Trophoblast cell (in vitro differentiated cells and primary cell): ENCODE measurements around the gene CXADR.
A peak's percentile ranks its signal among the peaks of the same experiment; 100 is the strongest.

ENCODE experiments used
- DNase-seq, 2 donors: peaks; one replicate each; pipeline ENCODE4 v3.0.0-alpha.2; 2016
- H2AFZ ChIP-seq: 2 replicates; pipeline ENCODE4 v1.6.1; 2013; ENCODE audit warnings: low read length, moderate library complexity, mild to moderate bottlenecking; ENCODE audit not compliant: insufficient read depth, poor library complexity
- H2AK5ac ChIP-seq: 2 replicates; pipeline ENCODE4 v1.6.1; 2013; ENCODE audit warnings: mild to moderate bottlenecking, low read length
- H2BK120ac ChIP-seq: 2 replicates; pipeline ENCODE4 v1.6.1; 2013; ENCODE audit warnings: low read length, mild to moderate bottlenecking, moderate library complexity; ENCODE audit not compliant: insufficient read depth, poor library complexity
- H2BK12ac ChIP-seq: 2 replicates; pipeline ENCODE4 v1.6.1; 2013; ENCODE audit warnings: mild to moderate bottlenecking, low read length, moderate library complexity
- H2BK5ac ChIP-seq: 2 replicates; pipeline ENCODE4 v1.6.1; 2013; ENCODE audit warnings: low read length, low read depth, moderate library complexity, mild to moderate bottlenecking; ENCODE audit not compliant: poor library complexity
- H3K14ac ChIP-seq: 2 replicates; pipeline ENCODE4 v1.6.1; 2013; ENCODE audit warnings: mild to moderate bottlenecking, low read length
- H3K18ac ChIP-seq: 2 replicates; pipeline ENCODE4 v1.6.1; 2013; ENCODE audit warnings: mild to moderate bottlenecking, low read length
- H3K23ac ChIP-seq: 2 replicates; pipeline ENCODE4 v1.6.1; 2013; ENCODE audit warnings: low read length
- H3K27ac ChIP-seq: 2 replicates; pipeline ENCODE4 v1.5.1; 2013; ENCODE audit warnings: low read depth, mild to moderate bottlenecking, inconsistent platforms, low read length, moderate library complexity
- H3K27me3 ChIP-seq: 2 replicates; pipeline ENCODE4 v1.6.1; 2013; ENCODE audit warnings: inconsistent platforms, mild to moderate bottlenecking, low read length, moderate library complexity; ENCODE audit not compliant: insufficient read depth
- H3K36me3 ChIP-seq, 2 experiments: 1 replicate in 1 of 2; 2 replicates in 1 of 2; pipeline ENCODE4 v1.6.1; 2013; ENCODE audit warnings: low read length in 2 of 2, mild to moderate bottlenecking in 2 of 2, moderate library complexity in 1 of 2; ENCODE audit not compliant: insufficient read depth in 2 of 2, control insufficient read depth in 1 of 2
- H3K4ac ChIP-seq: 2 replicates; pipeline ENCODE4 v1.6.1; 2013; ENCODE audit warnings: low read depth, mild to moderate bottlenecking, low read length, moderate library complexity
- H3K4me1 ChIP-seq, 2 experiments: 1 replicate in 1 of 2; 2 replicates in 1 of 2; pipeline ENCODE4 v1.6.1; 2013; ENCODE audit warnings: low read length in 2 of 2, mild to moderate bottlenecking in 2 of 2, moderate library complexity in 1 of 2; ENCODE audit not compliant: insufficient read depth in 2 of 2, control insufficient read depth in 1 of 2
- H3K4me2 ChIP-seq: 2 replicates; pipeline ENCODE4 v1.6.1; 2013; ENCODE audit warnings: inconsistent platforms, mild to moderate bottlenecking, low read length, moderate library complexity
- H3K4me3 ChIP-seq: 2 replicates; pipeline ENCODE4 v1.5.1; 2013; ENCODE audit warnings: mild to moderate bottlenecking, low read depth, low read length, inconsistent platforms
- H3K79me1 ChIP-seq: one replicate; pipeline ENCODE4 v1.6.1; 2013; ENCODE audit warnings: low read length
- H3K79me2 ChIP-seq: 2 replicates; pipeline ENCODE4 v1.6.1; 2013; ENCODE audit warnings: low read length, mild to moderate bottlenecking; ENCODE audit not compliant: control insufficient read depth, insufficient read depth, poor library complexity
- H3K9ac ChIP-seq: 2 replicates; pipeline ENCODE4 v1.6.1; 2013; ENCODE audit warnings: mild to moderate bottlenecking, low read length
- H3K9me3 ChIP-seq: 2 replicates; pipeline ENCODE4 v1.6.1; 2013; ENCODE audit warnings: low read depth, mild to moderate bottlenecking, control low read depth, inconsistent platforms, low read length; ENCODE audit not compliant: insufficient read depth
- H4K12ac ChIP-seq: 2 replicates; pipeline ENCODE4 v1.6.1; 2013; ENCODE audit warnings: low read depth, mild to moderate bottlenecking, low read length, moderate library complexity
- H4K8ac ChIP-seq: 2 replicates; pipeline ENCODE4 v1.6.1; 2013; ENCODE audit warnings: low read depth, mild to moderate bottlenecking, low read length, moderate library complexity
- H4K91ac ChIP-seq: one replicate; pipeline ENCODE4 v1.6.1; 2013; ENCODE audit warnings: low read depth, mild to moderate bottlenecking, low read length, moderate library complexity
- WGBS: extraction: QIAGEN DNeasy Blood & Tissue Kit; methylation state at CpG from one replicate; pipeline ENCODE4 v1.1.7; 2013; ENCODE audit warnings: missing lambda C conversion rate; ENCODE audit not compliant: insufficient read length, insufficient coverage; ENCODE audit errors: extremely low coverage; 5-methylcytosine and 5-hydroxymethylcytosine counted together

The CXADR gene

GRCh38 chr21:17468698-17469097, 44.1 kb upstream of the CXADR start:
- no peak overlapping the region for H3K4me3 ChIP-seq
- H3K9ac ChIP-seq: no peak overlapping the region
- DNase-seq: no peak
- H4K12ac ChIP-seq: no peak overlapping the region
- no peak overlapping the region for H2BK5ac ChIP-seq
- H4K91ac ChIP-seq: no peak overlapping the region
- no peaks in the 10 kb centered on the region for H3K9me3 ChIP-seq
- peaks cover 0 to 2% of the 10 kb centered on the region in 2 experiments for H3K4me1 ChIP-seq
- H2AK5ac ChIP-seq: no peak overlapping the region
- H3K14ac ChIP-seq: no peak overlapping the region
- no peak overlapping the region for H2BK12ac ChIP-seq
- WGBS: no CpG with 5 or more reads among the region's 1 CpG
- no peak overlapping the region for H3K23ac ChIP-seq
- no peaks in the 10 kb centered on the region for H3K27me3 ChIP-seq
- no peak overlapping the region for H4K8ac ChIP-seq
- H3K27ac ChIP-seq: no peak overlapping the region
- H3K36me3 ChIP-seq: no peaks in the 10 kb centered on the region
- no peaks in the 10 kb centered on the region for H3K79me2 ChIP-seq
- H3K18ac ChIP-seq: no peak overlapping the region
- H2AFZ ChIP-seq: no peak overlapping the region
- H2BK120ac ChIP-seq: no peak overlapping the region
- H3K4me2 ChIP-seq: no peak overlapping the region
- no peaks in the 10 kb centered on the region for H3K79me1 ChIP-seq
- H3K4ac ChIP-seq: no peak overlapping the region

- Histone ChIP-seq H3K36me3 (no peaks in the 10 kb centered on the region), H3K23ac (no peak overlapping the region), H2BK5ac (no peak overlapping the region), H2BK120ac (no peak overlapping the region), H2BK12ac (no peak overlapping the region), H3K9me3 (no peaks in the 10 kb centered on the region), H3K4ac (no peak overlapping the region), H3K18ac (no peak overlapping the region), H4K12ac (no peak overlapping the region), H2AFZ (no peak overlapping the region), H3K79me1 (no peaks in the 10 kb centered on the region), H3K4me2 (no peak overlapping the region), H3K27ac (no peak overlapping the region), H3K9ac (no peak overlapping the region), H4K8ac (no peak overlapping the region), H4K91ac (no peak overlapping the region), H2AK5ac (no peak overlapping the region), H3K27me3 (no peaks in the 10 kb centered on the region), H3K4me1 (peaks cover 0 to 2% of the 10 kb centered on the region in 2 experiments), H3K79me2 (no peaks in the 10 kb centered on the region), H3K14ac (no peak overlapping the region), H3K4me3 (no peak overlapping the region)
- no peak for DNase-seq
- WGBS: no CpG with 5 or more reads among the region's 1 CpG
Measured at GRCh38 chr21:17469727-17470126, 43.1 kb upstream of the CXADR start.

GRCh38 chr21:17472182-17472581, 40.7 kb upstream of the CXADR start:
- whole genome bisulfite sequencing: no CpG with 5 or more reads among the region's 1 CpG

GRCh38 chr21:17472592-17473271, 40.1 kb upstream of the CXADR start:
- Histone ChIP-seq H3K4me1 (peaks cover 0 to 2% of the 10 kb centered on the region in 2 experiments), H4K12ac (no peak overlapping the region), H3K9ac (no peak overlapping the region), H3K79me1 (no peaks in the 10 kb centered on the region), H3K23ac (no peak overlapping the region), H2BK12ac (no peak overlapping the region), H3K79me2 (no peaks in the 10 kb centered on the region), H2AK5ac (no peak overlapping the region), H2BK5ac (no peak overlapping the region), H3K14ac (no peak overlapping the region), H3K4ac (no peak overlapping the region), H4K91ac (no peak overlapping the region), H2AFZ (no peak overlapping the region), H3K18ac (no peak overlapping the region), H2BK120ac (no peak overlapping the region), H3K9me3 (no peaks in the 10 kb centered on the region), H3K36me3 (no peaks in the 10 kb centered on the region), H3K4me2 (no peak overlapping the region), H3K4me3 (no peak overlapping the region), H3K27me3 (no peaks in the 10 kb centered on the region), H3K27ac (no peak overlapping the region), H4K8ac (no peak overlapping the region)
- WGBS: no CpG with 5 or more reads among the region's 7 CpGs
- no peak for DNase-seq

More at GRCh38 chr21:17472182-17472581, 40.7 kb upstream of the CXADR start:
- Histone ChIP-seq H3K4ac (no peak overlapping the region), H2AK5ac (no peak overlapping the region), H3K79me2 (no peaks in the 10 kb centered on the region), H4K8ac (no peak overlapping the region), H3K4me2 (no peak overlapping the region), H2BK5ac (no peak overlapping the region), H3K4me3 (no peak overlapping the region), H3K36me3 (no peaks in the 10 kb centered on the region), H2BK12ac (no peak overlapping the region), H3K27ac (no peak overlapping the region), H3K9ac (no peak overlapping the region), H3K14ac (no peak overlapping the region), H3K4me1 (peaks cover 0 to 2% of the 10 kb centered on the region in 2 experiments), H3K18ac (no peak overlapping the region), H4K12ac (no peak overlapping the region), H3K27me3 (no peaks in the 10 kb centered on the region), H3K79me1 (no peaks in the 10 kb centered on the region), H4K91ac (no peak overlapping the region), H3K23ac (peak overlapping the region; percentile 90), H2AFZ (no peak overlapping the region), H3K9me3 (no peaks in the 10 kb centered on the region), H2BK120ac (no peak overlapping the region)
- no peak for DNase-seq
